ENCODE data around the gene NFIX.
"Not testable (repeated sequence)": the region's sequence is repeated elsewhere in the genome, so short reads cannot be mapped to it uniquely, and the experiment has no call there.

The NFIX gene

GRCh38 chr19:12953138-12953798 is 42.0 kb upstream of the NFIX start:
- Mint-ChIP-seq H3K9me3 (no peaks in the 10 kb centered on the region), H3K27me3 (no peaks in the 10 kb centered on the region), H3K4me3 (no peak overlapping the region), H3K4me1 (peaks cover 32% of the 10 kb centered on the region), H3K36me3 (ENCODE audit: insufficient read depth) (peaks cover 41% of the 10 kb centered on the region), H3K27ac (ENCODE audit: low read depth) (no peak overlapping the region)
- no peak for ATAC-seq (replicated peaks; ENCODE audit: extremely low read depth, poor library complexity, severe bottlenecking)
- no peak for DNase-seq (ENCODE audit: low spot score in 2 of 2)

- no peak for ATAC-seq (replicated peaks; ENCODE audit: extremely low read depth, poor library complexity, severe bottlenecking)
- DNase-seq (ENCODE audit: low spot score in 2 of 2) = no peak
- peaks cover 40% of the 10 kb centered on the region for H3K36me3 Mint-ChIP-seq (ENCODE audit: insufficient read depth)
- H3K9me3 Mint-ChIP-seq = no peaks in the 10 kb centered on the region
- no peak overlapping the region for H3K4me3 Mint-ChIP-seq
- H3K27me3 Mint-ChIP-seq = no peaks in the 10 kb centered on the region
- H3K4me1 Mint-ChIP-seq = peaks cover 32% of the 10 kb centered on the region
- H3K27ac Mint-ChIP-seq (ENCODE audit: low read depth) = peak overlapping the region; percentile 83
Observed at GRCh38 chr19:12953799-12954611, 41.3 kb upstream of the NFIX start.

- H3K27ac Mint-ChIP-seq (ENCODE audit: low read depth) = peak overlapping the region; percentile 83
- H3K9me3 Mint-ChIP-seq = no peaks in the 10 kb centered on the region
- DNase-seq (ENCODE audit: low spot score in 2 of 2) (no peak), ATAC-seq (replicated peaks; ENCODE audit: extremely low read depth, poor library complexity, severe bottlenecking) (no peak)
- H3K4me3 Mint-ChIP-seq = no peak overlapping the region
- H3K36me3 Mint-ChIP-seq (ENCODE audit: insufficient read depth) = peaks cover 40% of the 10 kb centered on the region
- no peaks in the 10 kb centered on the region for H3K27me3 Mint-ChIP-seq
- H3K4me1 Mint-ChIP-seq = peaks cover 32% of the 10 kb centered on the region
Observed at GRCh38 chr19:12954612-12954962, 40.7 kb upstream of the NFIX start.

DNA sequence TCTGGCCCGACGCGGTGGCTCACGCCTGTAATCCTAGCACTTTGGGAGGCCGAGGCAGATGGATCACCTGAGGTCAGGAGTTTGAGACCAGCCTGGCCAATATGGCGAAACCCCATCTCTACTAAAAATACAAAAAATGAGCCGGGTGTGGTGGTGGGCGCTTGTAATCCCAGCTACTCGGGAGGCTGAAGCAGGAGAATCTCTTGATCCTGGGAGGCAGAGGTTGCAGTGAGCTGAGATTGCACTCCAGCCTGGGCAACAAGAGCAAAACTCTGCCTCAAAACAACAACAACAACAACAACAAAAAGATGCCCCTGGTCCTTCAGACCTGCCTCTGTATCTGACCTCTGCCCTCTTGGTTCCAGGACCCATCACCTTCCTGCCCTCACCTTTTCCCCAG is 39.7 kb upstream of the NFIX start:
- Mint-ChIP-seq H3K4me3 (peak overlapping the region; percentile 81), H3K36me3 (ENCODE audit: insufficient read depth) (peaks cover 34% of the 10 kb centered on the region), H3K4me1 (peaks cover 25% of the 10 kb centered on the region), H3K27ac (ENCODE audit: low read depth) (peak overlapping the region; percentile 74)
- not testable (repeated sequence) for H3K27me3 Mint-ChIP-seq; ATAC-seq (replicated peaks; ENCODE audit: extremely low read depth, poor library complexity, severe bottlenecking); DNase-seq (ENCODE audit: low spot score in 2 of 2); H3K9me3 Mint-ChIP-seq

- ATAC-seq (replicated peaks; ENCODE audit: extremely low read depth, poor library complexity, severe bottlenecking) = no peak
- Mint-ChIP-seq H3K36me3 (ENCODE audit: insufficient read depth) (peaks cover 31% of the 10 kb centered on the region), H3K9me3 (no peaks in the 10 kb centered on the region), H3K27me3 (no peaks in the 10 kb centered on the region), H3K27ac (ENCODE audit: low read depth) (peak overlapping the region; percentile 74), H3K4me1 (peaks cover 25% of the 10 kb centered on the region), H3K4me3 (peak overlapping the region; percentile 81)
- no peak for DNase-seq (ENCODE audit: low spot score in 2 of 2)
Observed at GRCh38 chr19:12955996-12956395, 39.3 kb upstream of the NFIX start.

DNA sequence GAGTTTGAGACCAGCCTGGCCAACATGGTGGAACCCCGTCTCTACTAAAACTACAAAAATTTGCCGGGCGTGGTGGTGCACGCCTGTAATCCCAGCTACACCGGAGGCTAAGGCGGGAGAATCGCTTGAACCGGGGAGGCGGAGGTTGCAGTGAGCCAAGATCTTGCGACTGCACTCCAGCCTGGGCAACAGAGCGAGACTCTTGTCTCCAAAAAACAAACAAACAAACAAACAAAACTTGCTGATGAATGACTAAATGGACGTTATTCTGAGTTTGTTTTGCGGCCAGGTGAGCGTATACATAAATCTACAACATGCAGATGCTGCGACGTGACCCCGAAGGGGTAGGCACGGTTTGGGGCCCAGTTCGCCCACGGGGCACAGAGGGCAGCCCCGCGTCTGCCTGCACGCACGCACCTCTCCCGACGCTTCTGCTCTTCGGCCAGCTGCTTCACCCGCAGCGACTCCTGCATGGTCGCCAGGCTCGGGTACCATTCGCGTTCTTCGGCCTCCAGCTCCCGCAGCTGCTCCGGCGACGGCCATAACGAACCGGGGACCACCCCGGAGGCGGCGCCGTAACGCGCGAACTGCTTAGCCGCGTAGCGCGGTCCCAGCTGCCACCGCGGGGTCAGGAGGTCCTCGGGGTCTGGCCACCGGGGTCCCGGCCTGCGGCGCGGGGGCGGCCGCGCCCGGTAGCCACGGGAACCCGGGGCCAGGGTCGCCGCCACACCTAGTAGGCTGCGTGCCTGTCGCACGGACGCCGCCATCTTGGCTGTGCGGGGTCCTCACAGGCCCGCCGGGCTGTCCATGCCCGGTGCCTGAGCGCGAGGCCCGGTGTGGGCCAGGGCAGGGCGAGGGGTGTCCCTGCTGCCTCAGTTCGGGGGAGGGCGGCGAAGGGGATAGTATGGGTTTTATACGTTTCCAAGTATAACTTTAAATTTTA is 38.6 kb upstream of the NFIX start, which contains the start of gene GADD45GIP1:
Gene GADD45GIP1, minus strand, starts transcription at position 778 of the 943 bp plus-strand sequence. Its CDS starts 11 bp downstream, at position 767.
- Mint-ChIP-seq H3K36me3 (ENCODE audit: insufficient read depth) (peaks cover 26% of the 10 kb centered on the region), H3K27ac (ENCODE audit: low read depth) (peak within 1 kb of the TSS; percentile 74), H3K27me3 (no peaks in the 10 kb centered on the region), H3K4me3 (peak within 1 kb of the TSS; percentile 81), H3K9me3 (no peaks in the 10 kb centered on the region), H3K4me1 (peaks cover 25% of the 10 kb centered on the region)
- peak; percentile 96 for ATAC-seq (replicated peaks; ENCODE audit: extremely low read depth, poor library complexity, severe bottlenecking)
- peak; percentile 57 to 66 for DNase-seq (ENCODE audit: low spot score in 2 of 2)

DNA sequence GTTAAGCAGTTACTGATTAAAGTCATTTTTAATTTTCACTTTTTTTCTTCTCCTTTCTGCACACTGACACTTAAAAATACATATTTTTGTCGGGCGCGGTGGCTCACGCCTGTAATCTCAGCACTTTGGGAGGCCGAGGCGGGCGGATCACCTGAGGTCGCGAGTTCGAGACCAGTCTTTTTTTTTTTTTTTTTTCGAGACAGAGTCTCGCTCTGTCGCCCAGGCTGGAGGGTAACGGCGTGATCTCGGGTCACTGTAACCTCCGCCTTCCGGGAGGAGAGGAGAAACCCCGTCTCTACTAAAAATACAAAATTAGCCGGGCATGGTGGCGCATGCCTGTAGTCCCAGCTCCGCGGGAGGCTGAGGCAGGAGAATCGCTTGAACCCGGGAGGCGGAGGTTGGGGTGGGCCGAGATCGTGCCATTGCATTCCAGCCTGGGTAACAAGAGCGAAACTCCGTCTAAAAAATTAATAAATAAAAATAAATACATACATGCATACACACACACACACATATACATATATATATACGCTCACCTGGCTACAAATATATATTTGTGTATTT is 37.8 kb upstream of the NFIX start:
- not testable (repeated sequence) for ATAC-seq (replicated peaks; ENCODE audit: extremely low read depth, poor library complexity, severe bottlenecking); H3K9me3 Mint-ChIP-seq; DNase-seq (ENCODE audit: low spot score in 2 of 2); H3K27me3 Mint-ChIP-seq
- H3K4me1 Mint-ChIP-seq = peaks cover 25% of the 10 kb centered on the region
- H3K4me3 Mint-ChIP-seq = peak overlapping the region; percentile 81
- H3K36me3 Mint-ChIP-seq (ENCODE audit: insufficient read depth) = peaks cover 19% of the 10 kb centered on the region
- peak overlapping the region; percentile 74 for H3K27ac Mint-ChIP-seq (ENCODE audit: low read depth)

DNA sequence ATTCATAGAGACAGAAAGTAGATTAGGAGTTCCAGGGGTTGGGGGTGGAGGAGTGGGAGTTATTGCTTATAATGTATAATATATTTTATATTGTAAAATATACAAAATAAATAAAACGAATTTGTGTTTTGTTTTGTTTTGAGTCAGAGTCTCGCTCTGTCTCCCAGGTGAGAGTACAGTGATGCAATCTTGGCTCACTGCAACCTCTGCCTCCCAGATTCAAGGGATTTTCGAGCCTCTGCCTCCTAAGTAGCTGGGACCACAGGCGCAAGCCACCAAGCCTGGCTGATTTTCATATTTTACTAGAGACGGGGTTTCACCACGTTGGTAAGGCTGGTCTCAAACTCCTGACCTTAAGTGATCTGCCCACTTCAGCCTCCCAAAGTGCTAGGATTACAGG is 35.8 kb upstream of the NFIX start:
- H3K4me3 Mint-ChIP-seq = no peak overlapping the region
- peaks cover 5% of the 10 kb centered on the region for H3K36me3 Mint-ChIP-seq (ENCODE audit: insufficient read depth)
- ATAC-seq (replicated peaks; ENCODE audit: extremely low read depth, poor library complexity, severe bottlenecking) (no peak), DNase-seq (ENCODE audit: low spot score in 2 of 2) (no peak)
- H3K27me3 Mint-ChIP-seq = no peaks in the 10 kb centered on the region
- H3K4me1 Mint-ChIP-seq = peaks cover 19% of the 10 kb centered on the region
- H3K9me3 Mint-ChIP-seq = no peaks in the 10 kb centered on the region
- H3K27ac Mint-ChIP-seq (ENCODE audit: low read depth) = no peak overlapping the region

GRCh38 chr19:12965017-12965811 is 30.1 kb upstream of the NFIX start:
- Mint-ChIP-seq H3K36me3 (ENCODE audit: insufficient read depth) (peaks cover 4% of the 10 kb centered on the region), H3K27ac (ENCODE audit: low read depth) (no peak overlapping the region), H3K9me3 (no peaks in the 10 kb centered on the region), H3K4me1 (peaks cover 6% of the 10 kb centered on the region), H3K27me3 (no peaks in the 10 kb centered on the region), H3K4me3 (peak overlapping the region; percentile 84)
- peak; percentile 94 for ATAC-seq (replicated peaks; ENCODE audit: extremely low read depth, poor library complexity, severe bottlenecking)
- peak; percentile 69 to 78 for DNase-seq (ENCODE audit: low spot score in 2 of 2)

DNA sequence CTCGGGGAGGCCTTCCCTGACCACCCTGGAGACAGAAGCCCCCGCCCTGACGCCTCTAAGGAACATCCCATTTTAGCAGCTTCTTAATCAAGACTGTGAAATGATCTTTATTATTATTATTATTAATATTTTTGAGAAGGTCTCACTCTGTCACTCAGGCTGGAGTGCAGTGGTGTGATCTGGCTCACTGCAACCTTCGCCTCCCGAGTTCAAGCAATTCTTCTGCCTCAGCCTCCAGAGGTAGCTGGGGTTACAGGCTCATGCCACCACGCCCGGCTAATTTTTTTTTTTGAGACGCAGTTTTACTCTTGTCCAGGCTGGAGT is 29.5 kb upstream of the NFIX start:
- Mint-ChIP-seq H3K4me3 (peak overlapping the region; percentile 84), H3K9me3 (no peaks in the 10 kb centered on the region), H3K27me3 (no peaks in the 10 kb centered on the region), H3K36me3 (ENCODE audit: insufficient read depth) (peaks cover 4% of the 10 kb centered on the region), H3K4me1 (peaks cover 6% of the 10 kb centered on the region), H3K27ac (ENCODE audit: low read depth) (no peak overlapping the region)
- DNase-seq (ENCODE audit: low spot score in 2 of 2) (no peak), ATAC-seq (replicated peaks; ENCODE audit: extremely low read depth, poor library complexity, severe bottlenecking) (no peak)

DNA sequence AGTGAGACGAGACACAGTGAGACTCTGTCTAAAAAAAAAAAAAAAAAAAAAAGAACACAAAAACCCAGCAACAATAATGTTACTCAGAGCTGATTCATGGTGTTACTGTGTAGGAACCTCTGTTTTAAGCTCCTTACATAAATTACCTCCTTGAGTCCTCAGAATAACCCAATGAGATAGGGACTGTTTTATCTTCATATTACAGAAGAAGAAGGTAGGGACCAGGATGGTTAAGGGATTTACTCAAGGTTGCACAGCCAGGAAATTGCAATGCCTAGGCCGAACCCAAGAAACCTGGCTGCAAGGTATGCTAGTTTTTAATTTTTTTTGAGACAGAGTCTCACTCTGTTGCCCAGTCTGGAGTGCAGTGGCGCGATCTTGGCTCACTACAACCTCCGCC is 27.4 kb upstream of the NFIX start:
- ATAC-seq (replicated peaks; ENCODE audit: extremely low read depth, poor library complexity, severe bottlenecking) = no peak
- Mint-ChIP-seq H3K27ac (ENCODE audit: low read depth) (no peak overlapping the region), H3K36me3 (ENCODE audit: insufficient read depth) (peaks cover 4% of the 10 kb centered on the region), H3K4me1 (peaks cover 6% of the 10 kb centered on the region), H3K9me3 (no peaks in the 10 kb centered on the region), H3K4me3 (no peak overlapping the region), H3K27me3 (no peaks in the 10 kb centered on the region)
- no peak for DNase-seq (ENCODE audit: low spot score in 2 of 2)
